ENCODE data around the gene PDE11A. TPM values are rescaled to one million over a fixed set of nuclear protein-coding genes. Genes with fewer than 3 reads are reported as not detected.

PDE11A gene
- total RNA-seq, 2 donors from 2014 or later = 0.28 to 3.5 TPM

DNA sequence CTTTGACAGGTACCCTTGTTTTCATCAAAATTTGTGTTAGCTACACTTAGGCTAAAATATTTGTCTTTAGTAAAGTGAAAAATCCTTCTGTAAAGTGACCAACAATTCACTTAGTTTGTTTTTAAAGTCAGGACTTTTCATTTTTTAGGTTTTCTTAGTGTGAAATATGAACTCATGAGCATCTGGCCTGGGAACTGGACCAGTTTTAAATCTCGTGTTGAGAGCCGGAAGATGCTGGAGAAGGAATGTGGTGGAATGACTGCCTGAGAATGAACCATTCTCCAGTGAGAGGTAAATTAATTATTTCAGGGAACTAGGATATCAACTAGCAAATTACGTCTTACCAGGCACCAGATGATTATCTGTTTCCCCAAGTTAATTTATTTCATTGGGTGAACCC lies 374.3 kb downstream of the PDE11A start:
- TF ChIP-seq, protein P1, sequence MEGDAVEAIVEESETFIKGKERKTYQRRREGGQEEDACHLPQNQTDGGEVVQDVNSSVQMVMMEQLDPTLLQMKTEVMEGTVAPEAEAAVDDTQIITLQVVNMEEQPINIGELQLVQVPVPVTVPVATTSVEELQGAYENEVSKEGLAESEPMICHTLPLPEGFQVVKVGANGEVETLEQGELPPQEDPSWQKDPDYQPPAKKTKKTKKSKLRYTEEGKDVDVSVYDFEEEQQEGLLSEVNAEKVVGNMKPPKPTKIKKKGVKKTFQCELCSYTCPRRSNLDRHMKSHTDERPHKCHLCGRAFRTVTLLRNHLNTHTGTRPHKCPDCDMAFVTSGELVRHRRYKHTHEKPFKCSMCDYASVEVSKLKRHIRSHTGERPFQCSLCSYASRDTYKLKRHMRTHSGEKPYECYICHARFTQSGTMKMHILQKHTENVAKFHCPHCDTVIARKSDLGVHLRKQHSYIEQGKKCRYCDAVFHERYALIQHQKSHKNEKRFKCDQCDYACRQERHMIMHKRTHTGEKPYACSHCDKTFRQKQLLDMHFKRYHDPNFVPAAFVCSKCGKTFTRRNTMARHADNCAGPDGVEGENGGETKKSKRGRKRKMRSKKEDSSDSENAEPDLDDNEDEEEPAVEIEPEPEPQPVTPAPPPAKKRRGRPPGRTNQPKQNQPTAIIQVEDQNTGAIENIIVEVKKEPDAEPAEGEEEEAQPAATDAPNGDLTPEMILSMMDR (IDR thresholded peaks at IDR 0.05) = no peak
- ATAC-seq (ENCODE audit: insufficient number of reproducible peaks, low FRiP score, low read depth) (no peak), DNase-seq (ENCODE audit: low spot score) (no peak)
- Histone ChIP-seq H3K9me3 (no peaks in the 10 kb centered on the region), H3K27ac (no peak overlapping the region), H3K36me3 (no peaks in the 10 kb centered on the region), H3K4me1 (ENCODE audit: control insufficient read depth in 1 of 2, low read depth in 2 of 2) (no peaks in the 10 kb centered on the region), H3K4me3 (no peak overlapping the region), H3K27me3 (replicated peaks; ENCODE audit: insufficient read depth) (no peaks in the 10 kb centered on the region)

GRCh38 chr2:177694348-177694747 lies 378.2 kb downstream of the PDE11A start:
- DNase-seq (ENCODE audit: low spot score) (no peak), ATAC-seq (ENCODE audit: insufficient number of reproducible peaks, low FRiP score, low read depth) (no peak)
- Histone ChIP-seq H3K27ac (no peak overlapping the region), H3K36me3 (no peaks in the 10 kb centered on the region), H3K9me3 (no peaks in the 10 kb centered on the region), H3K27me3 (replicated peaks; ENCODE audit: insufficient read depth) (no peaks in the 10 kb centered on the region), H3K4me1 (ENCODE audit: control insufficient read depth in 1 of 2, low read depth in 2 of 2) (no peaks in the 10 kb centered on the region), H3K4me3 (no peak overlapping the region)
- TF ChIP-seq, protein P1 (IDR thresholded peaks at IDR 0.05) = no peak

DNA sequence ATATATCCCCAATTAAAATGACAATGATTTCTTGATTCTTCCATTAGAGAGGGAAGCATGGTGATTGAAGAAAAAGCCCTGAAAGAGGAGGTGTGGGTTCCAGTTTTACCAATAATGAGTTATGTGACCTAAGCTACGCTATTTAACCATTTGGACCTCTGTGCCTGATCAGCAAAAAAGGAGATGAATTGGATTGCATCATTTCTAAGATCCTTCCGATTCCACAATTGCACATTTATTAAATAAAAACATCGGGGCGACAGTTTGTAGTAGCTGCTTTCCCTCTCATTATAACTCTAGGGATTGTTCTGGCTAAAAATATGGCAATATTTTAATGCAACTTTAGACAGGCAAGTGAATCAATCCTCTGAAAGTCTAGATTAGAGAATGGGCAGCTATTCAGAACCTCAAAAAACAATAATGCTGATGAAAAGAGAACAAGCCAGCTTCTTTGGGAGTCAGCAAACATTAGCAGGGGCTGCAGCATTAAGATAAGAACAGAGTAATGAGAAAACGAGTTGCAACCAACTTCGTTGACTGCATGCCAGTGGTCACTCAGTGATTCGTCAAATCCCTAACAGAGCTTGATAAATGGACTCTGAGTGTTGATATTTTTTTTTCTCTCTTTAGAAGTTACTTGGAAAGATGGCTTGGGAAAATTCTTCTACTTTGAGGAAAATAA lies 378.8 kb downstream of the PDE11A start:
- Histone ChIP-seq H3K36me3 (no peaks in the 10 kb centered on the region), H3K4me1 (ENCODE audit: control insufficient read depth in 1 of 2, low read depth in 2 of 2) (no peaks in the 10 kb centered on the region), H3K4me3 (no peak overlapping the region), H3K27me3 (replicated peaks; ENCODE audit: insufficient read depth) (no peaks in the 10 kb centered on the region), H3K27ac (no peak overlapping the region), H3K9me3 (no peaks in the 10 kb centered on the region)
- TF ChIP-seq, protein P1 (IDR thresholded peaks at IDR 0.05) = no peak
- no peak for ATAC-seq (ENCODE audit: insufficient number of reproducible peaks, low FRiP score, low read depth)
- DNase-seq (ENCODE audit: low spot score) = no peak

- Histone ChIP-seq H3K27me3 (replicated peaks; ENCODE audit: insufficient read depth) (no peaks in the 10 kb centered on the region), H3K4me3 (no peak overlapping the region), H3K9me3 (no peaks in the 10 kb centered on the region), H3K36me3 (no peaks in the 10 kb centered on the region), H3K4me1 (ENCODE audit: control insufficient read depth in 1 of 2, low read depth in 2 of 2) (no peaks in the 10 kb centered on the region), H3K27ac (no peak overlapping the region)
- DNase-seq (ENCODE audit: low spot score) = no peak
- ATAC-seq (ENCODE audit: insufficient number of reproducible peaks, low FRiP score, low read depth) = no peak
- TF ChIP-seq, protein P1 (IDR thresholded peaks at IDR 0.05) = no peak
Measured at GRCh38 chr2:177692783-177693269, 379.8 kb downstream of the PDE11A start.

DNA sequence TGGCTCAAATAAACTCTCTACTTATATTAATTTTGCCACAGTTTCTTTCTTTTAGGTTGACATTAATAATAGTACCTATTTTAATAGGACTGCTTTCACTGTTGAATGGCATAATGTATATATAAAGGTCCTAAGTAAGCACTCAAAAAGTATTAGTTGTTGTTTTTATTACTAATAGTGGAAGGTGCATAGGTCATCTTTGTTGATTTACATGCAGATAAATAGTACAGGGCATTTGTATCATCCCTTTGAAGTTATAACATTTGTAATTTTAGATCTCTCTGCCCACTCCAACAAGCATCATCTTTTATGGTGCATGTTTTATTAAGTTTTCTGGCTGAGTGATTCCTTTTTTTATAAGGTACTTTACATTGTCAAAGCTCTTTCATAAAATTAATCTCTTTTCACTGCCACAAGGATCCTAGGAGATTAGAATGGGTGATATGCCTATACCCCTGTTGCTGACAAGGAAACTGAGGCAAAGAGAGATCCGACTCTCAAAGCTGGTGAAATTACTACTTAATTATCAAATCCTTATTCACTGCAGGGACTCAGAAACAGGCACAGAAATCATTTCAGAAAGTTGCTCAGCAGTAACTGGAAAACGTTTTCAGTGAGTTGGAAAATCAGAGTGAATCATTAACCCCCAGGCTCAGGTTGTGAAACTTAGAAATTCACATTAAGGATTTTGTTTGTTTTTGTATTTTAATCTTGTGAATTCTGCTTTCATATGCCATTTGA lies 380.4 kb downstream of the PDE11A start:
- DNase-seq (ENCODE audit: low spot score) = no peak
- Histone ChIP-seq H3K27ac (no peak overlapping the region), H3K4me3 (no peak overlapping the region), H3K4me1 (ENCODE audit: control insufficient read depth in 1 of 2, low read depth in 2 of 2) (no peaks in the 10 kb centered on the region), H3K36me3 (no peaks in the 10 kb centered on the region), H3K9me3 (no peaks in the 10 kb centered on the region), H3K27me3 (replicated peaks; ENCODE audit: insufficient read depth) (no peaks in the 10 kb centered on the region)
- TF ChIP-seq, protein P1 (IDR thresholded peaks at IDR 0.05) = no peak
- no peak for ATAC-seq (ENCODE audit: insufficient number of reproducible peaks, low FRiP score, low read depth)

All from thoracic aorta (tissue), 2 donors.